Measurements from ENCODE around the gene UQCC3. TPM values are rescaled to one million over a fixed set of nuclear protein-coding genes. Genes with fewer than 3 reads are reported as not detected.

The UQCC3 gene
- total RNA-seq, 1 experiment from 2014 or later = 17.9 TPM

- Histone ChIP-seq H3K4me2 (ENCODE audit: low read length) (no peak within 1 kb of the TSS), H4K20me1 (ENCODE audit: insufficient read depth) (no peaks in the 10 kb centered on the region), H3K27ac (ENCODE audit: low read depth, low read length) (no peak within 1 kb of the TSS), H2AFZ (ENCODE audit: low read depth, low read length, poor library complexity, severe bottlenecking) (no peak within 1 kb of the TSS), H3K79me2 (ENCODE audit: insufficient read depth, low read length) (no peaks in the 10 kb centered on the region), H3K9ac (ENCODE audit: low read length) (no peak within 1 kb of the TSS), H3K4me3 (replicated peaks in 1 of 2; ENCODE audit: low read depth in 1 of 2, low read length in 2 of 2) (no peak within 1 kb of the TSS), H3K36me3 (ENCODE audit: control insufficient read depth in 1 of 2, insufficient read depth in 2 of 2, low read length in 2 of 2) (peaks cover 19 to 30% of the 10 kb centered on the region in 2 experiments; a peak in 3 of 4 replicates), H3K27me3 (ENCODE audit: insufficient read depth, low read length) (no peaks in the 10 kb centered on the region), H3K9me3 (ENCODE audit: control insufficient read depth in 1 of 2, insufficient read depth in 1 of 2, low read depth in 1 of 2, low read length in 2 of 2) (no peaks in the 10 kb centered on the region), H3K4me1 (ENCODE audit: control insufficient read depth in 1 of 2, insufficient read depth in 2 of 2, low read length in 2 of 2) (no peaks in the 10 kb centered on the region), H3K9me2 (ENCODE audit: insufficient read depth) (no peaks in the 10 kb centered on the region)
- no peak for ATAC-seq
- TF ChIP-seq ZNF274 (IDR thresholded peaks at IDR 0.05; ENCODE audit: low read depth, low read length) (no peak), ATF3 (IDR thresholded peaks at IDR 0.05) (no peak), CBX3 (IDR thresholded peaks at IDR 0.05; ENCODE audit: low read depth) (no peak), EZH2 (IDR thresholded peaks at IDR 0.05) (no peak), SP1 (IDR thresholded peaks at IDR 0.05; ENCODE audit: low read depth) (no peak), CTCF (IDR thresholded peaks at IDR 0.05 in 2 of 3, conservative IDR thresholded peaks at IDR 0.05 in 1 of 3; ENCODE audit: borderline replicate concordance in 1 of 3, insufficient read depth in 1 of 3, low read depth in 2 of 3, low read length in 2 of 3) (no peak), REST (IDR thresholded peaks at IDR 0.05; ENCODE audit: low read depth) (no peak), POLR2A (IDR thresholded peaks at IDR 0.05; ENCODE audit: borderline replicate concordance, extremely low read depth, insufficient read depth, insufficient read length) (no peak), ZBTB33 (IDR thresholded peaks at IDR 0.05; ENCODE audit: extremely low read depth, insufficient replicate concordance, low read length) (no peak), POLR2AphosphoS5 (IDR thresholded peaks at IDR 0.05; ENCODE audit: low read depth, low read length) (no peak)
- BruUV-seq (replicated peaks) = no TSS peak
- DNase-seq (ENCODE audit: low read depth, low spot score) = no peak
- RAD21 ChIA-PET (ENCODE audit: low non-redundant PET in 1 of 2, low total read pairs in 2 of 2, uncharacterized antibody in 2 of 2, unreplicated experiment in 2 of 2) = no interaction called here
- POLR2A ChIA-PET = interaction anchor here (1.2 to 1.3 kb wide), 2 partner anchors 16 to 25 kb away, joined by 3 to 4 read pairs; partner anchors contain the start of genes C11orf98 and CSKMT
- CTCF ChIA-PET = interaction anchor here (1.8 kb wide), 1 partner anchor 9 kb away, joined by 6 read pairs; no protein-coding TSS in a partner anchor
- intact Hi-C loops (cut with micrococcal nuclease) = loop anchor here (5.0 kb wide), 1 partner anchor 292 kb away; no protein-coding TSS in a partner anchor
Observed at GRCh38 chr11:62689421-62690183, 18.1 kb downstream of the UQCC3 start, which contains the start of gene LRRN4CL. LRRN4CL (minus strand) TSS chr11:62689530; CDS start chr11:62688508, 1,022 bp downstream.

All from HCT116 (cell line).